K562 (cell line): Measurements from ENCODE around the gene LRRC26. TPM values are rescaled to one million over a fixed set of nuclear protein-coding genes. Genes with fewer than 3 reads are reported as not detected.
A peak's percentile ranks its signal among the peaks of the same experiment; 100 is the strongest.

Experiments
- AFF1 ChIP-seq, 2 experiments: fragments of 450-650 bp; IDR thresholded peaks; 2 replicates each; pipeline ENCODE4 v1.6.1; 2018; ENCODE audit warnings: mild to moderate bottlenecking in 2 of 2, low read depth in 1 of 2; ENCODE audit not compliant: partially characterized antibody in 2 of 2
- ARID3B ChIP-seq: fragments of 250-450 bp; sonication (Bioruptor Pico); IDR thresholded peaks from 2 replicates; pipeline ENCODE4 v1.4.0; 2020; ENCODE audit warnings: borderline replicate concordance
- ATF3 ChIP-seq, 2 experiments: fragments of 450-650 bp in 1 of 2; sonication (generic) in 1 of 2; formaldehyde crosslinking in 1 of 2; IDR thresholded peaks in 1 of 2; conservative IDR thresholded peaks in 1 of 2; 2 replicates each; pipeline versions ENCODE4 v1.6.1 to v1.8.1; 2016 to 2023; ENCODE audit warnings: mild to moderate bottlenecking in 2 of 2, moderate library complexity in 2 of 2, inconsistent platforms in 1 of 2, missing genetic modification reagents in 1 of 2
- BRD9 ChIP-seq: fragments of 450-650 bp; IDR thresholded peaks from 2 replicates; pipeline ENCODE4 v1.6.1; 2018; ENCODE audit warnings: low read depth; ENCODE audit not compliant: partially characterized antibody
- BRF2 ChIP-seq: IDR thresholded peaks from 3 replicates; pipeline ENCODE4 v1.6.1; 2011; ENCODE audit warnings: borderline replicate concordance, mild to moderate bottlenecking; ENCODE audit not compliant: insufficient read length, insufficient read depth
- CHD2 ChIP-seq: IDR thresholded peaks from 2 replicates; pipeline ENCODE4 v1.6.1; 2011; ENCODE audit warnings: low read depth, low read length
- FOSL1 ChIP-seq: fragments of 200-800 bp; sonication (Bioruptor generic); conservative IDR thresholded peaks from 2 replicates; pipeline ENCODE4 v1.6.1; 2016; ENCODE audit warnings: missing genetic modification characterization, missing compliant biosample characterization
- GABPA ChIP-seq: fragments of 200-800 bp; sonication (Bioruptor generic); conservative IDR thresholded peaks from 2 replicates; pipeline ENCODE4 v1.6.1; 2016; ENCODE audit warnings: low read depth, missing genetic modification characterization, missing compliant biosample characterization
- ILF3 ChIP-seq: fragments of 450-650 bp; IDR thresholded peaks from 2 replicates; pipeline ENCODE4 v1.6.1; 2018; ENCODE audit warnings: antibody characterized with exemption, mild to moderate bottlenecking, moderate library complexity, borderline replicate concordance
- KAT8 ChIP-seq: fragments of 450-650 bp; IDR thresholded peaks from 2 replicates; pipeline ENCODE4 v1.6.1; 2016; ENCODE audit warnings: low read depth, mild to moderate bottlenecking
- MTA3 ChIP-seq: fragments of 450-650 bp; formaldehyde crosslinking; IDR thresholded peaks from 2 replicates; pipeline ENCODE4 v1.6.1; 2017; ENCODE audit warnings: mild to moderate bottlenecking, borderline replicate concordance
- NCOA6 ChIP-seq: fragments of 450-650 bp; IDR thresholded peaks from 2 replicates; pipeline ENCODE4 v1.6.1; 2017; ENCODE audit warnings: mild to moderate bottlenecking
- RBM15 ChIP-seq: fragments of 200-400 bp; formaldehyde crosslinking; IDR thresholded peaks from 2 replicates; pipeline ENCODE4 v1.6.1; 2018; ENCODE audit warnings: mild to moderate bottlenecking, low read length, moderate library complexity; ENCODE audit not compliant: insufficient read depth
- RBM22 ChIP-seq: fragments of 200-400 bp; formaldehyde crosslinking; IDR thresholded peaks from 2 replicates; pipeline ENCODE4 v1.6.1; 2018; ENCODE audit warnings: low read length, low read depth; ENCODE audit not compliant: poor library complexity, severe bottlenecking
- RBM39 ChIP-seq: fragments of 200-400 bp; formaldehyde crosslinking; optimal IDR thresholded peaks from 2 replicates; pipeline ENCODE3; 2018; ENCODE audit warnings: low read depth, low read length
- RFX7 ChIP-seq: fragments of 250-450 bp; sonication (Bioruptor Pico); IDR thresholded peaks from 2 replicates; pipeline ENCODE4 v1.5.1; 2021; ENCODE audit warnings: mild to moderate bottlenecking
- SMARCB1 ChIP-seq: IDR thresholded peaks from 2 replicates; pipeline ENCODE4 v1.6.1; 2011; ENCODE audit warnings: improper control_type of control experiment, low read depth; ENCODE audit not compliant: insufficient read length
- SREBF1 ChIP-seq: fragments of 150-350 bp; IDR thresholded peaks from 2 replicates; pipeline ENCODE4 v1.6.1; 2014; ENCODE audit warnings: antibody characterized with exemption, low read depth, low read length, borderline replicate concordance
- ZNF263 ChIP-seq: sonication (generic); formaldehyde crosslinking; IDR thresholded peaks from 2 replicates; pipeline ENCODE4 v1.8.0; 2022; ENCODE audit warnings: mild to moderate bottlenecking, missing genetic modification reagents, borderline replicate concordance
- polyA plus RNA-seq, 8 experiments: library from polyadenylated mRNA; depleted of rRNA in 4 of 8; stranded (reverse) in 5 of 8; unstranded in 3 of 8; fragments of >200 nt; fragmentation: Nextera tagmentation in 2 of 8; fragmentation: Illumina TruSeq in 1 of 8; extraction: Ambion mirVana in 2 of 8; extraction: Trizol in 1 of 8; gene quantifications; 2 replicates each; pipeline versions ENCODE4 v1.2.1 to v1.2.3, GENCODE V29; 2011 to 2014; ENCODE audit warnings: inconsistent platforms in 1 of 8, missing spikeins in 1 of 8
- total RNA-seq, 7 experiments: library from RNA; depleted of rRNA in 6 of 7; stranded (reverse); fragments of >200 nt in 6 of 7; fragmentation: Illumina TruSeq in 2 of 7; extraction: Trizol in 2 of 7; gene quantifications; 2 replicates each; pipeline versions ENCODE4 v1.2.1 to v1.2.3, GENCODE V29; 2011 to 2021; ENCODE audit warnings: low replicate concordance in 1 of 7

LRRC26 gene
- total and polyA plus RNA-seq, 9 of the 15 experiments (the other 6 are each of a cell fraction or from before 2014, with no cell fraction given): not detected

- no peak for TF ChIP-seq NCOA6
- no peak for TF ChIP-seq KAT8
- no peak for TF ChIP-seq SMARCB1
- TF ChIP-seq RBM22: no peak
- TF ChIP-seq AFF1 (IDR thresholded peaks at IDR 0.05; ENCODE audit: low read depth in 1 of 2, partially characterized antibody in 2 of 2): peak; percentile 35 to 60
- TF ChIP-seq ARID3B: no peak
- peak; percentile 92 for TF ChIP-seq GABPA (tag)
- 0 out of 2 replicates have a peak, but pooled peaks have one; percentile 5 for TF ChIP-seq ZNF263 (CRISPR knock-in tag)
- TF ChIP-seq SREBF1: no peak
- TF ChIP-seq CHD2: no peak
- TF ChIP-seq FOSL1 (tag): no peak
- TF ChIP-seq BRF2: no peak
- 0 out of 2 replicates have a peak, but pooled peaks have one; percentile 10 for TF ChIP-seq MTA3
- no peak for TF ChIP-seq RFX7 (CRISPR knock-in tag)
- peak; percentile 74 for TF ChIP-seq RBM39
- no peak for TF ChIP-seq RBM15
- TF ChIP-seq ILF3: no peak
- TF ChIP-seq BRD9: peak; percentile 65
- TF ChIP-seq ATF3 (IDR thresholded peaks at IDR 0.05): no peak
- TF ChIP-seq ATF3 (CRISPR knock-in tag; conservative IDR thresholded peaks at IDR 0.05): no peak
Measured at GRCh38 chr9:137127301-137128157, 42.3 kb downstream of the LRRC26 start (continued).
